ENCODE measurements around the gene EIF5.

- no peak for TF ChIP-seq CTCF (IDR thresholded peaks at IDR 0.05)
- no peak for TF ChIP-seq POLR2A (IDR thresholded peaks at IDR 0.05)
- TF ChIP-seq EP300 (IDR thresholded peaks at IDR 0.05) = no peak
These were observed 40.6 kb upstream of the EIF5 start for GRCh38 chr14:103293465-103293864.
